Fibroblast of peridontal ligament (primary cell): ENCODE data around the gene SQOR.
"Not testable (repeated sequence)": the region's sequence is repeated elsewhere in the genome, so short reads cannot be mapped to it uniquely, and the experiment has no call there.

Source experiments
- DNase-seq: peaks from one replicate; pipeline ENCODE4 v3.0.0-alpha.2; 2010; ENCODE audit errors: extremely low read depth

The SQOR gene

GRCh38 chr15:45631776-45632175, 3.1 kb upstream of the SQOR start:
- DNase-seq = no peak

GRCh38 chr15:45635191-45635638, 386 bp downstream of the SQOR start:
- DNase-seq = no peak

- no peak for DNase-seq
These were observed 999 bp downstream of the SQOR start for GRCh38 chr15:45635763-45636292.

- no peak for DNase-seq
These were observed 2.3 kb downstream of the SQOR start for GRCh38 chr15:45637141-45637540.

GRCh38 chr15:45637552-45638033, 2.8 kb downstream of the SQOR start:
- DNase-seq = peak; percentile 96

GRCh38 chr15:45640616-45641015, 5.8 kb downstream of the SQOR start:
- peak; percentile 88 for DNase-seq

GRCh38 chr15:45641374-45641781, 6.5 kb downstream of the SQOR start:
- DNase-seq = peak; percentile 95

GRCh38 chr15:45641999-45642932, 7.4 kb downstream of the SQOR start:
- DNase-seq = peak; percentile 96

- DNase-seq = no peak
These were observed 9.6 kb downstream of the SQOR start for GRCh38 chr15:45644437-45644836.

GRCh38 chr15:45645026-45645980, 10.5 kb downstream of the SQOR start:
- DNase-seq = peak; percentile 76

GRCh38 chr15:45646220-45646619, 11.4 kb downstream of the SQOR start:
- DNase-seq = peak; percentile 31

GRCh38 chr15:45647828-45648227, 13.0 kb downstream of the SQOR start:
- DNase-seq = no peak

GRCh38 chr15:45648521-45649200, 13.8 kb downstream of the SQOR start:
- DNase-seq = peak; percentile 31

- not testable (repeated sequence) for DNase-seq
These were observed 15.2 kb downstream of the SQOR start for GRCh38 chr15:45650007-45650406.

- DNase-seq = no peak
These were observed 16.2 kb downstream of the SQOR start for GRCh38 chr15:45650889-45651525.

GRCh38 chr15:45653702-45654424, 19.0 kb downstream of the SQOR start:
- no peak for DNase-seq

- no peak for DNase-seq
These were observed 19.9 kb downstream of the SQOR start for GRCh38 chr15:45654749-45655148.

- no peak for DNase-seq
These were observed 22.4 kb downstream of the SQOR start for GRCh38 chr15:45657254-45657653.

GRCh38 chr15:45657764-45658545, 23.1 kb downstream of the SQOR start:
- no peak for DNase-seq
